Activated T-helper 17 cell treated with anti-CD3 and anti-CD28 coated beads, Interleukin-2, amount 50 U/mL, for 72 hours (primary cell): Measurements from ENCODE around the gene SLC35F3. TPM values are rescaled to one million over a fixed set of nuclear protein-coding genes. Genes with fewer than 3 reads are reported as not detected.
A peak's percentile ranks its signal among the peaks of the same experiment; 100 is the strongest.
"Not testable (repeated sequence)": the region's sequence is repeated elsewhere in the genome, so short reads cannot be mapped to it uniquely, and the experiment has no call there.

Source experiments
- ATAC-seq: fragments of 150-1000 bp; cut with Tn5 transposase; replicated peaks from 2 replicates; pipeline ENCODE4 v1.10.0; 2021; ENCODE audit warnings: mild to moderate bottlenecking, moderate library complexity
- H3K27ac Mint-ChIP-seq: one replicate; pipeline ENCODE4 v1.8.0; 2022; ENCODE audit warnings: mixed read lengths
- H3K27me3 Mint-ChIP-seq: one replicate; pipeline ENCODE4 v1.8.0; 2022; ENCODE audit warnings: mixed read lengths
- H3K36me3 Mint-ChIP-seq: one replicate; pipeline ENCODE4 v1.8.0; 2022; ENCODE audit warnings: low read depth, mild to moderate bottlenecking, mixed read lengths
- H3K4me1 Mint-ChIP-seq: one replicate; pipeline ENCODE4 v1.8.0; 2022; ENCODE audit warnings: mixed read lengths
- H3K4me3 Mint-ChIP-seq: one replicate; pipeline ENCODE4 v1.8.0; 2022; ENCODE audit warnings: mild to moderate bottlenecking, mixed read lengths
- H3K9me3 Mint-ChIP-seq: one replicate; pipeline ENCODE4 v1.8.0; 2022; ENCODE audit warnings: mixed read lengths
- total RNA-seq, 2 donors: library from RNA; stranded (reverse); gene quantifications; one replicate each; pipeline ENCODE4 v1.2.3, GENCODE V29; 2022

The SLC35F3 gene
- total RNA-seq, 2 donors from 2014 or later: 0.13 to 1.5 TPM

- no peaks in the 10 kb centered on the region for H3K36me3 Mint-ChIP-seq
- no peak for ATAC-seq
- H3K9me3 Mint-ChIP-seq: no peaks in the 10 kb centered on the region
- H3K27ac Mint-ChIP-seq: no peak overlapping the region
- peaks cover 10% of the 10 kb centered on the region for H3K27me3 Mint-ChIP-seq
- no peak overlapping the region for H3K4me3 Mint-ChIP-seq
- no peaks in the 10 kb centered on the region for H3K4me1 Mint-ChIP-seq
Measured at GRCh38 chr1:234345237-234345636, 440.8 kb downstream of the SLC35F3 start.

DNA sequence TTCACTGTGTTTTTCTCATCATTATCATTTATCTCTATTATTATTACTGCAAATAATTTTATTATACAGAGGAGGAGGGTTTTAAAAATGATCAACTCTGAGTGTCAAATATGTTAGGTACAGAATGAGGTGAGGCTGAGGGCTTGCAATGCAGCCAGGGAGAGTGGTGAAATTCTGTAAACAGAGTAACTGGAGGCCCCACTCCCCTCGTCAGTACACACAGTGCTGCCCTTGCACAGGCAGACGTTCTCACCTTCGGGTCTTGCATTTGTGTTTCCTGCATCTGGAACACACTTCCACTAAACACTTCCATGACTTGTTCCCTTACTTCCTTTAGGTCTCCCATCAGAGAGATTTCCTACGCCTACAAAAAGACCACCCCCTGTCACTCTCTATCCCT, 444.5 kb downstream of the SLC35F3 start:
- peaks cover 10% of the 10 kb centered on the region for H3K27me3 Mint-ChIP-seq
- no peaks in the 10 kb centered on the region for H3K36me3 Mint-ChIP-seq
- no peak overlapping the region for H3K27ac Mint-ChIP-seq
- no peaks in the 10 kb centered on the region for H3K4me1 Mint-ChIP-seq
- H3K9me3 Mint-ChIP-seq: no peaks in the 10 kb centered on the region
- H3K4me3 Mint-ChIP-seq: no peak overlapping the region
- ATAC-seq: no peak

DNA sequence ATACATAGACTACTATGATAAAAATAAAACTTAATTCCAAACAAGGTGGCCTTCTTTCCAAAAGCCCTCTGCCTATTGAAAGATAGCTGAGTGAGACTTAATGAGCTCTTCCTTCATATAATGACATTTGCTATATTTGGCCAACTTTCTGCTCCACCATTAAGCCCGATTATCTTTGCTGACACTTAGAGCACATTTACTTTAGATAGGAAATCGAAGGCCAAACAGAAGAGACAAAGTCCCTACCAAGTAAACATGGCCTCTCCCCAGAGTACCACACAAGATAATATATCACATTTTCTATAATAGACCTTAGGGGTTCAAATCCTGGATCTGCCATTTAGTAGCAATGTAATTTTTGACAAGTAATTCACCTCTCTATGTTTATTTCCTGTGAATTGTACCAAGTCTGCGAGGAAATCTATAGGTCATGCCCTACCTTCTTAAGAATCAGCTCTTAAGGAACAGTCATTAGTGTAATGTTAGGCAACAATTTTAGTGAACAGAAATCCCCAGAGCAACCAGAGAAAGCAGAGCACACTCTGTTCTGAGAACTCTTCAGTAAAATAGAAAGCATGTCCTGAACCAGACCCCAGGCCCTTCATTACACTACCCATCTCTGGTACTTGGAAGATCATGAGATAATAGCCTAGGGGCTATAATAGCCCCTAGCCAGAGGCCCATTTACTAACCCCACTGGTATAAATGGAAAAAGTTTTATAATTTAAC, 451.5 kb downstream of the SLC35F3 start:
- no peaks in the 10 kb centered on the region for H3K27me3 Mint-ChIP-seq
- H3K9me3 Mint-ChIP-seq: no peaks in the 10 kb centered on the region
- peak overlapping the region; percentile 83 for H3K4me3 Mint-ChIP-seq
- peaks cover 27% of the 10 kb centered on the region for H3K4me1 Mint-ChIP-seq
- peaks cover 35% of the 10 kb centered on the region for H3K36me3 Mint-ChIP-seq
- peak overlapping the region; percentile 93 for H3K27ac Mint-ChIP-seq
- peak; percentile 83 for ATAC-seq

GRCh38 chr1:234356615-234357269, 452.3 kb downstream of the SLC35F3 start:
- H3K9me3 Mint-ChIP-seq, H3K27me3 Mint-ChIP-seq: not testable (repeated sequence)
- peaks cover 27% of the 10 kb centered on the region for H3K4me1 Mint-ChIP-seq
- peak; percentile 84 for ATAC-seq
- H3K36me3 Mint-ChIP-seq: peaks cover 35% of the 10 kb centered on the region
- H3K27ac Mint-ChIP-seq: peak overlapping the region; percentile 93
- peak overlapping the region; percentile 83 for H3K4me3 Mint-ChIP-seq

GRCh38 chr1:234357831-234358230, 453.4 kb downstream of the SLC35F3 start:
- no peaks in the 10 kb centered on the region for H3K9me3 Mint-ChIP-seq
- peak overlapping the region; percentile 83 for H3K4me3 Mint-ChIP-seq
- no peaks in the 10 kb centered on the region for H3K27me3 Mint-ChIP-seq
- peaks cover 27% of the 10 kb centered on the region for H3K4me1 Mint-ChIP-seq
- peaks cover 35% of the 10 kb centered on the region for H3K36me3 Mint-ChIP-seq
- H3K27ac Mint-ChIP-seq: peak overlapping the region; percentile 93
- ATAC-seq: no peak

DNA sequence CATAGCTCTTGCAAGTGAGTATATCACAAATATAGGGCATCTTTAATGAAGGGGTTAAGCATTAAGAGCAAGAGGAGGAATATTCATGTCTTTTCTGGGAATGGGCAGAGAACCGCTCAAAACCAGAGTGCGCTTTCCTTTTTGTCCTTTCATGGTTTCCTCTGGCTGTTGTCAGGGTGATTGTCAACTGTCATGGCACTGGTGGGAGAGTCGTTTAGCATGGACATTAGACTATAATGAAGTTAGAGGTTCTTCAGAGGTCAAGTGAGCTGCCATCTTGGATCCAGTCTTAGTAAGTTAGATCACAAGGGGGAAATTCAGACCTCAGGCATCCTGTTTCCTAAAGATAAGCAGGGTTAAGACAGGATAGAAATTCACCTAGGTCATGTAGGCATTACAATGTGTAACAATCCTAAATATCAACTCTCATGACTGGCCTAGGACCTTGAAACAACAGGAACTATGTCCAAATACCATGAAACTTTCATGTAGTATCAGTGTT, 456.7 kb downstream of the SLC35F3 start:
- H3K4me3 Mint-ChIP-seq: no peak overlapping the region
- peaks cover 23% of the 10 kb centered on the region for H3K4me1 Mint-ChIP-seq
- H3K9me3 Mint-ChIP-seq: no peaks in the 10 kb centered on the region
- ATAC-seq: no peak
- no peaks in the 10 kb centered on the region for H3K27me3 Mint-ChIP-seq
- peaks cover 35% of the 10 kb centered on the region for H3K36me3 Mint-ChIP-seq
- H3K27ac Mint-ChIP-seq: no peak overlapping the region

- no peaks in the 10 kb centered on the region for H3K9me3 Mint-ChIP-seq
- no peak for ATAC-seq
- H3K27ac Mint-ChIP-seq: no peak overlapping the region
- peaks cover 21% of the 10 kb centered on the region for H3K4me1 Mint-ChIP-seq
- H3K27me3 Mint-ChIP-seq: no peaks in the 10 kb centered on the region
- peaks cover 28% of the 10 kb centered on the region for H3K36me3 Mint-ChIP-seq
- H3K4me3 Mint-ChIP-seq: no peak overlapping the region
Measured at GRCh38 chr1:234362558-234362957, 458.1 kb downstream of the SLC35F3 start.

GRCh38 chr1:234368320-234369032, 464.0 kb downstream of the SLC35F3 start:
- H3K4me1 Mint-ChIP-seq: peaks cover 18% of the 10 kb centered on the region
- H3K27ac Mint-ChIP-seq: peak overlapping the region; percentile 75

DNA sequence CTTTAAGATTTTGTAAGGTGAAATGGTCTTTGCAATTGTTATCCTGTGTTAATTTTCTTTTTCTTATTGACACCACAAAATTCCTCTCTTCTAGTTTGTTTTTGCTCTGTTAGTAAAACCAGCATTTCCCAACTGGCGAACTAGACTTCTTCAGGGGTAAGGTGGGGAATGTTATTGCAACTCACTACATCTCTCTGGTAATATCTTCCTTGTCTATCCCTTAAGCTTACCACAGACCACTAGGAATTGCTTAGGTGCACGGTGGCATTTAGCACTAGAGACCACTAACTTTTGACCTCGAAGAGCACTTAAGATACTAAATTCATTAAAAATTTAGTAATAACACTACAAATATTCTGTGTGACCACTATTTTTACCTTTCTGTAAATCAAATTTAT, 464.6 kb downstream of the SLC35F3 start:
- H3K9me3 Mint-ChIP-seq: no peaks in the 10 kb centered on the region
- peak overlapping the region; percentile 75 for H3K27ac Mint-ChIP-seq
- ATAC-seq: no peak
- peaks cover 12% of the 10 kb centered on the region for H3K36me3 Mint-ChIP-seq
- no peaks in the 10 kb centered on the region for H3K27me3 Mint-ChIP-seq
- H3K4me1 Mint-ChIP-seq: peaks cover 18% of the 10 kb centered on the region
- H3K4me3 Mint-ChIP-seq: peak overlapping the region; percentile 62

More at GRCh38 chr1:234368320-234369032, 464.0 kb downstream of the SLC35F3 start:
- H3K4me3 Mint-ChIP-seq: peak overlapping the region; percentile 62
- peaks cover 6% of the 10 kb centered on the region for H3K36me3 Mint-ChIP-seq
- H3K27me3 Mint-ChIP-seq: no peaks in the 10 kb centered on the region
- H3K9me3 Mint-ChIP-seq: no peaks in the 10 kb centered on the region
- ATAC-seq: peak; percentile 65

DNA sequence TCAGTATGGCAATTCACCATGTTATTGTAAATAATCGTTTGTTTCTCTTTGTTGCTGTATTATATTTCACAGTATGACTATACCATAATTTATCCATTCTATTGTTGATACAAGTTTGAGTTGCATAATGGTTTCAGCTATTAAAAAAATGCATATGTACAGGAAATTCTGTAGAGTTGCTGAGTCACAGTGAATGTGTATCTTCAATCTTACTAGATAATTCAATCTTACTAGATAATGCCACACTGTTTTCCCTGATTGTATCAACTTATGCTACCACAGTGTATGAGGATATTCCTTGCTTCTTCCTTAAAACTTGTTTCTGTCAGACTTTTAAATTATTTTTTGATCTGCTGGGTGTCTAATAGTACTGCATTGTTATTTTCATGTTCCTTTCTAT, 465.3 kb downstream of the SLC35F3 start:
- H3K4me3 Mint-ChIP-seq: peak overlapping the region; percentile 62
- peaks cover 25% of the 10 kb centered on the region for H3K4me1 Mint-ChIP-seq
- peak overlapping the region; percentile 75 for H3K27ac Mint-ChIP-seq
- H3K9me3 Mint-ChIP-seq: no peaks in the 10 kb centered on the region
- ATAC-seq: no peak
- H3K36me3 Mint-ChIP-seq: peaks cover 20% of the 10 kb centered on the region
- H3K27me3 Mint-ChIP-seq: no peaks in the 10 kb centered on the region

- ATAC-seq: no peak
- Mint-ChIP-seq H3K4me3 (no peak overlapping the region), H3K9me3 (no peaks in the 10 kb centered on the region), H3K27ac (no peak overlapping the region), H3K4me1 (peaks cover 30% of the 10 kb centered on the region), H3K27me3 (no peaks in the 10 kb centered on the region), H3K36me3 (peaks cover 36% of the 10 kb centered on the region)
Measured at GRCh38 chr1:234371414-234371813, 466.9 kb downstream of the SLC35F3 start.

DNA sequence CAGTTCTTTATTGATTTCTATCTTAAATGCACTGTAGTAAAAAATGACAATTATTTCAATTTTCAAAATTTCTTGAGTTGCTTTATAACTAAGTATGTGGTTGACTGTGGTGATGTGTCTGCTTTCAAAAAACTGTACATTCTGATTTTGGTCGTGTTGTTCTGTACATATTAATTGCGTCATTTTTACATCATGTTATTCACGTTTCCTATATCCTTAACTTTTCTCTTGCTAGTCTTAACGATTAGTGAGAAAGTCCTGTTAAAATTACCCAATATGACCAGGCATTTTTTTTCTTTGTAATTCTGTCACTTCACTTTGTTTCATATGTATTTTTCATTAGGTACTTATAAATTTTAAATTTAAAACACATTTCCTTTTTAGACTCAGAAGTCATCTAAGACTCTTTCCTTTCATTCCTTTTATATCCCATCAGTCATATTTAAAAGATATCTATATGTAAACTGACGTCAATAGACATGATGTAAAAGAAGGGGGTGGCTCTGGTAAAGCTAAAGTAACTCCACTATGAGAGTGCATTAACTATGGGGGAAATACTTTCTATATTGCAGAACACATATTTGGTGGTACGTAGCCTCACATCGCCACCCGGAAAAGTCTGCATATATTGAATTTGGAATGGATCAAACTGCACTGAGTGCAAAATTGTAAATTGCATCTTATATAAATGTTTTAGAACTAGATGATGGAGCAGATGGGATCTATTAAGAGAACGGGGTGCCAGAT, 467.7 kb downstream of the SLC35F3 start:
- peak overlapping the region; percentile 98 for H3K27ac Mint-ChIP-seq
- H3K4me1 Mint-ChIP-seq: peaks cover 34% of the 10 kb centered on the region
- peaks cover 44% of the 10 kb centered on the region for H3K36me3 Mint-ChIP-seq
- H3K9me3 Mint-ChIP-seq: no peaks in the 10 kb centered on the region
- peak overlapping the region; percentile 94 for H3K4me3 Mint-ChIP-seq
- no peak for ATAC-seq
- H3K27me3 Mint-ChIP-seq: no peaks in the 10 kb centered on the region

DNA sequence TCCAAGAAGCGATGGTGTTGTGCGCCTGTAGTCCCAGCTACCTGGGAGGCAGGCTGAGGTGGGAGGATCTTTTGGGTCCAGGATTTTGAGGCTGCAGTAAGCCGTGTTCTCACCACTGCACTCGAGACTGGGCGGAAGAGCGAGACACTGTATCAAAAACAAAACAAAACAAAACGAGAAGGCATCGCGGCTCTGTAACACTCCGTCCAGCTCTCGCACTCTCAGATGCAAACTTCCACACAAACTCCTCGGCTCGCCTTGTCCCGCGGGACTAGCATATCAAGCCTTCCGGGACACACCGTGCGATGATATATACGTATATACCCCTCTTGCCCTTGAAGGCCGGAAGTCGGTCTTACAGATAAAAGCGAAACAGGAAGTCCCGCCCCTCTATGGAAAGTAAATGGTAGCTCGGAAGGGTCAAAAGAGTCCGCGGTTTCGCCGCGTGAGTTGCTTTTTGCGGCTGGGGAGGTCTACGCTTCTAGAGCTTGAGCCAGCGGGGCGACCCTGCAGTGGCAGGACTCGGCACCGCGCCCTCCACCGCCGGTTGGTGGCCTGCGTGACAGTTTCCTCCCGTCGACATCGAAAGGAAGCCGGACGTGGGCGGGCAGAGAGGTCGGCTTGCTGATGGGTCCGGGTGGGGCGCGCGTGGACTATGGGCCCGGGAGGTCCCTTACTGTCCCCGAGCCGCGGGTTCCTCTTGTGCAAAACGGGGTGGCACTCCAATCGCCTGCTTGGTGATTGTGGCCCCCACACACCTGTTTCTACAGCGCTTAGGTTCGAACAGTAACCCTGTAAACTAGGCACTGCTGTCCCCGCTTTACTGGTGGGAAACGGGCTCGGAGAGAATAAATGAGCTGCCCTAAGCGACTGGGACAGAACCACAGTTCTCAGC, 468.8 kb downstream of the SLC35F3 start, which contains the start of gene COA6:
Gene COA6, plus strand, starts transcription at position 393 of the 895 bp plus-strand sequence. Its CDS starts 11 bp downstream, at position 404.
- H3K4me3 Mint-ChIP-seq: peak within 1 kb of the TSS; percentile 94
- peak within 1 kb of the TSS; percentile 98 for H3K27ac Mint-ChIP-seq
- no peaks in the 10 kb centered on the region for H3K27me3 Mint-ChIP-seq
- peak; percentile 91 for ATAC-seq
- peaks cover 55% of the 10 kb centered on the region for H3K36me3 Mint-ChIP-seq
- H3K4me1 Mint-ChIP-seq: peaks cover 37% of the 10 kb centered on the region
- no peaks in the 10 kb centered on the region for H3K9me3 Mint-ChIP-seq
